Activated CD8-positive, alpha-beta memory T cell treated with anti-CD3 and anti-CD28 coated beads for 4 hours (primary cell): ENCODE results near the gene MMP12.
"Not testable (repeated sequence)": the region's sequence is repeated elsewhere in the genome, so short reads cannot be mapped to it uniquely, and the experiment has no call there.

Experiments used
- DNase-seq, 2 donors: peaks; one replicate each; pipeline ENCODE4 v3.0.0-alpha.2; 2020; ENCODE audit warnings: low read depth in 2 of 2

Gene MMP12

DNA sequence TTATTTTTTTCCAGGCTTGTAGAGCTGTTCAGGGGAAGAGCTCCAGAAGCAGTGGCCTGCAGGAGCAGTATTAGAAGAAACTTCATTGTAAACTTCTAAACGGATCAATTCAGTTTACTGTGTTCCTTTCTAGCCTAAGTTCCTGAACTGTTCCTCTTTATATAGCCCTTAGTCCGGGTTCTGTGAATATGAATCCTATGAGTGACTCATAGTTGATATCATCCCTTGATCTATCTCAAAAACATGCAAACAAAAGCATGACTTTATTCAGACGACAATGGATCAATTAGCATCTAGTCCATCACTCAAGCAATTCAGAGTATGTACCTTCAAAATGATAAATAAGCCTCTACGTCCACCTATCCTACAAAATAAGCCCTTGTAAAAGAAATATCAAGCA lies at the start of gene MMP12:
TSS of gene MMP12 (minus strand) at position 131 of the 400 bp plus-strand sequence. CDS start at position 86, 45 bp downstream.
- DNase-seq = no peak

DNA sequence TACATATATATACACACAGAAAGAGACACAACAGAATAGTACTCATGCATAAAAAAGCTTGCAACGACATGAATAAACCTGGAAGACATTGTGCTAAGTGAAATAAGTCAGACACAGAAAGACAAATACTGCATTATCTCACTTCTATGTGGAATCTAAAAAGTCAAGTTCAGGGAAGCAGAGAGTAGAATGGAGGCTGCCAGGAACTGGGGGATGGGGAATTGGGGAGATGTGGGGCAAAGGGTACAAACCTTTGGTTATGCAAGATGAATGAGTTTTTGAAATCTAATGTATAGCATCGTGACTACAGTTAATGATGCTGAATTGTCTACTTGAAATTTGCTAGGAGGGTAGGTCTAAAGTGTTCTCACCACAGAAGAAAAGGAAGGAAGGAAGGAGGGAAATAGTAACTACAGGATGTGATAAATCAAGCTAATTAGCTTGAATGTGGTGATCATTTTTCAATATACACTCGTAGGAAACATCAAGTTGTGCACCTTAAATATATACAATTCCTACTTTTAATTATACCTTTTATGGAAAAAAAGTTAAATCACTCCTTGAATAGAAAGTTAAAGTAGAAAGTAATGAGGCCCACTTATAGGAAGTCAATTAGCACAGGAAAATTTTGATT lies 46.9 kb upstream of the MMP12 start:
- DNase-seq = no peak

DNA sequence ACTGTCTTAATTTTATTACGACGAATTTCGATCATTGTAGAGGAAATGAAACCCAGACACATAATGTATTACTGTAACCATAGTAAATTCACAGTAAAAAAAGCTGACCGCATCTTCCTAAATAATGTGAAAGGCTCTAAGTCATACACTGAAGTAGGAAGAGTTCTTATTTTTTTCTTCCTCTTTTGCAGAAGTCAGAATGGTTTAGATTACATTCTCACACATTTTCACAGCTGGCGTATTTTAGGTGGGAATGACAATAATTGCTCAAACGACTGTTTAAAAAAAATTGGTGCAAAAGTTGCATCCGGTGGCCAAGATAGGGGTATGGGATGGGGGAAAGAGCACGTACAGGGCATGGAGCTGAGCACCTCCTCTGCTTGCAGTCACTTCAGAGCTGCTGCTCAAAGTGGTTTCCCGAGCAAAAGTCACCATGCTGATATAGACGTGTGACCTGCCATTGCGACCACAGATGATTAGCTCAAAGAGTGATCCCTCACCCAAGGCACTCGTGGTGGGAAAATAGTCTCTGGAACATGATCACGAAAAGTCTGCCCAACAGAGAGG lies 45.4 kb upstream of the MMP12 start:
- DNase-seq = no peak

GRCh38 chr11:102915044-102915375 lies 40.2 kb upstream of the MMP12 start:
- no peak for DNase-seq

DNA sequence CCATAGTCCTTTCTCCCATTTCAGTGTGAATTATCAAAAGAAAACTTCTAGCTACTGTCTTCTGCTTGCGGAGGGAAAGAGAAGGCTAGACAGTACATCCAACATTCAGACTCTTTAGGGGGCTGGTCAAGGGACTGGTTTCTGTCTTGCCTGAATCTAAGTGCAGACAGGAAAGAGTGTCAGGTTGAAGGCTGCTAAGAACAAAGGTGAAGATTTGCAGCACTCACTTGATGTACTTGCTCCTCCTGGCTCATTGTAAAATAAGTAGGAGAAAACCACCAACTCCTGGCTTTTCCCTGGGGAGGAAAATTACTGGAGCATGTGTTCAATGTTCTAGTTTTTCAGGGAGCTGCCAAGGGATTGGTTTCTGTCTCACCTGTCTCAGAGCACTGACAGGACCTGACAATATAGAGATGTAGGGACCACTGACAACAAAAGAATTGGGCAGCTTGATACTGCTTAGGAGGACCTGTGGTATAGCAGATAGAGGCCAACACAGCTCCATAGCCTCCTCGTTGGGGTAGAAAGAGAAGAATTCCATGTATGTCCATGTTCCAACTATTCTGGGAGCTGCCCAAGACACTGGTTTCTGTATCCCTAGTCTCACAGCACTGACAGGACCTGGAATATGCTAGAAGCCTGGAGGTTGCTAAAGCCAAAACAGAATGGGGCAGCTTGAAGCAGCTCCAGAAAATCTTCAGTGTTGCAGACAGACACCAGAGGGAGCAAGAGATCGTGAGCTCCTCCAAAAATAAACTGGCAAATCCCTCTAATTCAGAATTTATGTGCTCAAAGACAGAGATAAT lies 39.7 kb upstream of the MMP12 start:
- DNase-seq = no peak

- DNase-seq = no peak
These were observed 37.7 kb upstream of the MMP12 start for GRCh38 chr11:102912482-102912830.

GRCh38 chr11:102911758-102912481 lies 37.1 kb upstream of the MMP12 start:
- no peak for DNase-seq

DNA sequence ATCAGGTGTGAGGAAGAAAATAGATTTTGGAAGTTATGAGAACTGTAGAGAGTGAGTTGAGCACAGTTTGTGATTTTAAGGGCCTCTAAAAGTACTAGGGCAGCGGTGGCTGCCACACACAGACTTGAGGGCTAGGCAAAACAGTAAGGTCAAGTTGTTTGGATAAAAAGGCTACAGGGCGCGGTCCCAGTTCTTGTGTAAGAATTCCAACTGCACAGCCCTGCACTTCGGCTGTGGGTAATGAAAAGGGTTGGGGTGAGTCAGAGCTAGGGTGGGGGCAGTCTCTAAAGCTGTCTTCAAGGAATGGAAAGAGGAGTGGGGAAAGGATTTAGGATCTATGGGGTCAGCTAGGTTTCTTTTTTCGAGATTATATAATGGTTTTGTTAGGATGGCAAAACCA lies 31.1 kb upstream of the MMP12 start:
- DNase-seq = not testable (repeated sequence)

DNA sequence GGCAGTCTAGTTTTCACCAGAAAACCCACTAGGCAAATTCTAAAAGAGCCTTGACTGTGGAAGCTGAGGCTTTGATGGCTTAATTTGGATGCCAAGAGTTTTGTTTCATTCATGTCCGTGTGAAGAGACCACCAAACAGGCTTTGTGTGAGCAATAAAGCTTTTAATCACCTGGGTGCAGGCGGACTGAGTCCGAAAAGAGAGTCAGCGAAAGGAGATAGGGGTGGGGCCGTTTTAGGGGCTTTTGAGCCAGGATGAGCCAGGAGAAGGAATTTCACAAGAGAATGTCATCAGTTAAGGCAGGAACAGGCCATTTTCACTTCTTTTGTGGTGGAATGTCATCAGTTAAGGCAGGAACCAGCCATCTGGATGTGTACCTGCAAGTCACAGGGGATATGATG lies 29.1 kb upstream of the MMP12 start:
- not testable (repeated sequence) for DNase-seq

DNA sequence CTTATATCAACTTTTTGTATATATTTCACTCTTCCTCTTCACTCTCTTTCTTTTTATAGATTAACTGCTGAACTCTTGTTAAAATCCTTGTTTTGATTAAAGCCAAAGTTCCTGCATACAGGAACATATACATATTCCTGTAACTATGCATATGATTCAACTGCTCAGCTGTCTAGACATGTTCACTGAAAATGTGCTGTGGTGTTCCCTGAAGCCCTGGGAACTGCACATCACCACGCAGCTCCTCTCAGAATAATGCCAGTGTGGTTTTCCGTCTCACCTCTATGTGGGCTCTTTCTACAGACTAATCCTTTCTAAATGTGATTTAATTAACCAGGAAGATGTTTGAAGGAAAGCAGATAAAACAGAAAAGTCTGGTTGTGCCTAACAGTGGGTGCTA lies 25.6 kb upstream of the MMP12 start:
- DNase-seq = no peak

DNA sequence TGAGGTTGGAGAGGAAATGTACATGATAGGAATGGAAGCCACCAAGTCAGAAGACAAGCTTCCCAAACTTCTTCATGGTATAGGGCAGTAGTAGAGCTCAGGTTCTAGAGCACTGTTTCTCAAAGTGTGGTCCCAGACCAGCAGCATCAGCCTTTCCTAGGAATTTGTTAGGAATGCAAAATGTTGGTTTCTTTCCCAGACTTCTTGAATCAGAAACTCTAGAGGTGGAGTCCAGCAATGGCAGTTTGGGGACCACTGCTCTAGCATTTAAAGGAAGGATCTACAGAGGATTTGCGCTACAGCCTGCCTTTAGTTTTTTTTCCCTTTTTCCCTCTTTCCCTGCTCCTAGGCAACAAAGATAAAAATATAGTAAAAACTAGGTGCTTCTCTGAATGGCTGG lies 17.0 kb upstream of the MMP12 start:
- no peak for DNase-seq

DNA sequence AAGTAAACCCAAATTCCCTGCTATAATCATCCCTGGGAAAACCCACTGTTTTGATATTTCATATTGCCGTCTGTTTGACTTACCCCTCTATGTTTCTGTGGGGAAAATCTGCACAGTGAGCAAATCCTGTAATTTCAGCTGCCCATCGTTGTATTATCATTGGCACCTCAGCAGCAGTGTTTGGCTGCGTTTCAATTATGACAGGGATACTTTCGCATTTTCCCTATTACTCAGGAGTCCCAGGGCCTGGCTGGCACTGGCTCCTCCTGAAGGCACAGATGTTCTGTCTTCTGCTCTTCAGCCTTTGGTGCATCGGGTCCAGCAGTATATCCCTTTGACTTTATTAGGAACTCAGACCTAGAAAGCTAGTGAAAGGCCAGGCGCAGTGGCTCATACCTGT lies 12.2 kb upstream of the MMP12 start:
- no peak for DNase-seq

DNA sequence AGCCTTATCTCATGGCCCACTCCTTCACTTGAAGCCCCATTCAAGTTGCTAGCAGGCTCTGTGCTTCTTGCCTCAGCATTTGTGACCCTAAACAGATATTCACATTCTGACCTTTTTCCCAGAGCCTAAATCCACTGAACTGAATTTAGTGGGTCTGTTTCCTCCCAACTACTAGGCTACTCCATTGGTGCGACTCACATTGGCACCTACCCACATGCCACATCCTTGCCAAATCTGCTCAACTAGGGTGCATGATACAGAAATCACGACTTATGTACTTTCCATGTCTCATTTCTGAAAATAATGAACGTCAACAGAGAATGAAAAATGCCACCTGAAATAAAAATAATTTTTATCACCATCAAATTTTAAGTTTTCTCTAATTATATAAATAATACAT lies 8.4 kb upstream of the MMP12 start:
- DNase-seq = no peak

- DNase-seq = no peak
These were observed 7.7 kb upstream of the MMP12 start for GRCh38 chr11:102882389-102883024.

GRCh38 chr11:102879801-102880200 lies 5.0 kb upstream of the MMP12 start:
- no peak for DNase-seq

DNA sequence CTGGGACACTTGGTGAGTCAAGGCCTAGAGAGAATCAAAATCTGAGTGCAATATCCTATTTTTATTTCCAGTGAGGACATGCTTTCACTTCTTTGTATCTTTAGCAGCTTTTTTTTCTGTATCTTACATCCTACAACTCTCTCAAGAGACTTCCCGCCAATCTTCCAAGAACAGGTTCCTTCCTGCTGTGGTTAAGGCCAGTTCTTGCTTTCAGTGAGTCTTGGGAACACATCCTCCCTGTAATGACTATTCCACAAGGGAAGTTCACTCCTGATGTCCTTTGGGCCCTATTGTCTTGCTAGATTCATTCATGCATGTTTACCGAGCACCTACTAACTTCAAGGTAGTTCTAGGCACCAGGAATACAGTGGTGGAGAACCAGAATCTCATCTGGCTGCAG lies 3.8 kb upstream of the MMP12 start:
- no peak for DNase-seq

DNA sequence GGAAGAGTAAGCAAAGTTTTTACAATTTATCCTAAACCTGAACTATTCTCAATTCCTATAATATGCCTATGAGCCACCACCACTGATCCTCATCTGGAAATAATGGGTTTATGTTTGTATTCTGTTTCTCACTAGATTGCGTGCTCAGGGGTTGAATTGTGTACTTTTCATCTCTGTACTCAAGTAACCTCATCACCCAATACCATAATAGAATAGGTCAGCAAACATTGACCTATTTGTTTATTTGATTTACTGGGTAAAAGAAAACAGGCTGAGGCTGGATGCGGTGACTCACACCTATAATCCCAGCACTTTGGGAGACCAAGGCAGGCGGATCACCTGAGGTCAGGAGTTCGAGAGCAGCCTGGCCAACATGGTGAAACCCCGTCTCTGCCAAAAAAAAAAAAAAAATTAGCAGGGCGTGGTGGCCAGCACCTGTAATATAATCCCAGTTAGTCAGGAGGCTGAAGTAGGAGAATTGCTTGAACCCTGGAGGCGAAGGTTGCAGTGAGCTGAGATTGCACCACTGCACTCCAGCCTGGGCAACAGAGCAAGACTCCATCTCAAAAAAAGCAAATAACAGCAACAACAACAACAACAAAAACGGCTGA lies 5.3 kb downstream of the MMP12 start:
- DNase-seq = not testable (repeated sequence)

- no peak for DNase-seq
These were observed 6.4 kb downstream of the MMP12 start for GRCh38 chr11:102868339-102868738.

- DNase-seq = no peak
These were observed 10.1 kb downstream of the MMP12 start for GRCh38 chr11:102864724-102865123.

GRCh38 chr11:102853956-102854355 lies 20.8 kb downstream of the MMP12 start:
- DNase-seq = no peak

GRCh38 chr11:102853055-102853454 lies 21.7 kb downstream of the MMP12 start:
- no peak for DNase-seq
